ENCODE measurements around the gene TNFRSF14.

Gene TNFRSF14

GRCh38 chr1:2558420-2558819 is 2.2 kb downstream of the TNFRSF14 start:
- Histone ChIP-seq H3K4me1 (ENCODE audit: insufficient read depth, low read length) (no peaks in the 10 kb centered on the region), H3K27ac (ENCODE audit: low read length) (no peak overlapping the region), H3K27me3 (ENCODE audit: insufficient read depth, low read length) (no peaks in the 10 kb centered on the region), H3K36me3 (ENCODE audit: insufficient read depth, low read depth, low read length) (no peaks in the 10 kb centered on the region), H3K9ac (ENCODE audit: low read depth, low read length) (no peak overlapping the region), H3K9me3 (ENCODE audit: insufficient read depth, low read depth, low read length) (no peaks in the 10 kb centered on the region), H3K4me3 (ENCODE audit: low read length) (no peak overlapping the region)

GRCh38 chr1:2558861-2559260 is 2.7 kb downstream of the TNFRSF14 start:
- H3K9me3 ChIP-seq (ENCODE audit: insufficient read depth, low read depth, low read length), result no peaks in the 10 kb centered on the region
- H3K27ac ChIP-seq (ENCODE audit: low read length), result no peak overlapping the region
- H3K27me3 ChIP-seq (ENCODE audit: insufficient read depth, low read length), result no peaks in the 10 kb centered on the region
- H3K4me3 ChIP-seq (ENCODE audit: low read length), result no peak overlapping the region
- H3K4me1 ChIP-seq (ENCODE audit: insufficient read depth, low read length), result no peaks in the 10 kb centered on the region
- no peak overlapping the region for H3K9ac ChIP-seq (ENCODE audit: low read depth, low read length)
- H3K36me3 ChIP-seq (ENCODE audit: insufficient read depth, low read depth, low read length), result no peaks in the 10 kb centered on the region

- Histone ChIP-seq H3K27ac (ENCODE audit: low read length) (no peak overlapping the region), H3K9ac (ENCODE audit: low read depth, low read length) (no peak overlapping the region), H3K4me1 (ENCODE audit: insufficient read depth, low read length) (no peaks in the 10 kb centered on the region), H3K4me3 (ENCODE audit: low read length) (no peak overlapping the region), H3K9me3 (ENCODE audit: insufficient read depth, low read depth, low read length) (no peaks in the 10 kb centered on the region), H3K27me3 (ENCODE audit: insufficient read depth, low read length) (no peaks in the 10 kb centered on the region), H3K36me3 (ENCODE audit: insufficient read depth, low read depth, low read length) (no peaks in the 10 kb centered on the region)
Observed at GRCh38 chr1:2559509-2560298, 3.5 kb downstream of the TNFRSF14 start.

- H3K9me3 ChIP-seq (ENCODE audit: insufficient read depth, low read depth, low read length), result no peaks in the 10 kb centered on the region
- H3K27me3 ChIP-seq (ENCODE audit: insufficient read depth, low read length), result no peaks in the 10 kb centered on the region
- H3K36me3 ChIP-seq (ENCODE audit: insufficient read depth, low read depth, low read length), result no peaks in the 10 kb centered on the region
- H3K4me3 ChIP-seq (ENCODE audit: low read length), result no peak overlapping the region
- no peak overlapping the region for H3K27ac ChIP-seq (ENCODE audit: low read length)
- H3K9ac ChIP-seq (ENCODE audit: low read depth, low read length), result no peak overlapping the region
- H3K4me1 ChIP-seq (ENCODE audit: insufficient read depth, low read length), result no peaks in the 10 kb centered on the region
Observed at GRCh38 chr1:2560299-2561073, 4.3 kb downstream of the TNFRSF14 start.

GRCh38 chr1:2561446-2561845 is 5.3 kb downstream of the TNFRSF14 start:
- no peaks in the 10 kb centered on the region for H3K9me3 ChIP-seq (ENCODE audit: insufficient read depth, low read depth, low read length)
- H3K27ac ChIP-seq (ENCODE audit: low read length), result no peak overlapping the region
- H3K36me3 ChIP-seq (ENCODE audit: insufficient read depth, low read depth, low read length), result no peaks in the 10 kb centered on the region
- H3K9ac ChIP-seq (ENCODE audit: low read depth, low read length), result no peak overlapping the region
- no peaks in the 10 kb centered on the region for H3K27me3 ChIP-seq (ENCODE audit: insufficient read depth, low read length)
- no peaks in the 10 kb centered on the region for H3K4me1 ChIP-seq (ENCODE audit: insufficient read depth, low read length)
- H3K4me3 ChIP-seq (ENCODE audit: low read length), result no peak overlapping the region

- no peaks in the 10 kb centered on the region for H3K27me3 ChIP-seq (ENCODE audit: insufficient read depth, low read length)
- no peak overlapping the region for H3K9ac ChIP-seq (ENCODE audit: low read depth, low read length)
Observed at GRCh38 chr1:2561898-2562895, 6.0 kb downstream of the TNFRSF14 start.

GRCh38 chr1:2563205-2563604 is 7.0 kb downstream of the TNFRSF14 start:
- no peaks in the 10 kb centered on the region for H3K36me3 ChIP-seq (ENCODE audit: insufficient read depth, low read depth, low read length)
- no peaks in the 10 kb centered on the region for H3K9me3 ChIP-seq (ENCODE audit: insufficient read depth, low read depth, low read length)
- no peak overlapping the region for H3K27ac ChIP-seq (ENCODE audit: low read length)
- no peak overlapping the region for H3K9ac ChIP-seq (ENCODE audit: low read depth, low read length)
- H3K4me3 ChIP-seq (ENCODE audit: low read length), result no peak overlapping the region
- H3K27me3 ChIP-seq (ENCODE audit: insufficient read depth, low read length), result no peaks in the 10 kb centered on the region
- no peaks in the 10 kb centered on the region for H3K4me1 ChIP-seq (ENCODE audit: insufficient read depth, low read length)

More at GRCh38 chr1:2561898-2562895, 6.0 kb downstream of the TNFRSF14 start:
- H3K4me1 ChIP-seq (ENCODE audit: insufficient read depth, low read length), result no peaks in the 10 kb centered on the region
- no peaks in the 10 kb centered on the region for H3K36me3 ChIP-seq (ENCODE audit: insufficient read depth, low read depth, low read length)
- H3K4me3 ChIP-seq (ENCODE audit: low read length), result no peak overlapping the region
- no peaks in the 10 kb centered on the region for H3K9me3 ChIP-seq (ENCODE audit: insufficient read depth, low read depth, low read length)
- H3K27ac ChIP-seq (ENCODE audit: low read length), result no peak overlapping the region

- Histone ChIP-seq H3K36me3 (ENCODE audit: insufficient read depth, low read depth, low read length) (no peaks in the 10 kb centered on the region), H3K4me1 (ENCODE audit: insufficient read depth, low read length) (no peaks in the 10 kb centered on the region), H3K27ac (ENCODE audit: low read length) (no peak overlapping the region), H3K4me3 (ENCODE audit: low read length) (no peak overlapping the region), H3K9me3 (ENCODE audit: insufficient read depth, low read depth, low read length) (no peaks in the 10 kb centered on the region), H3K27me3 (ENCODE audit: insufficient read depth, low read length) (no peaks in the 10 kb centered on the region), H3K9ac (ENCODE audit: low read depth, low read length) (no peak overlapping the region)
Observed at GRCh38 chr1:2564006-2564814, 8.0 kb downstream of the TNFRSF14 start.

- Histone ChIP-seq H3K4me3 (ENCODE audit: low read length) (no peak overlapping the region), H3K9ac (ENCODE audit: low read depth, low read length) (no peak overlapping the region), H3K36me3 (ENCODE audit: insufficient read depth, low read depth, low read length) (no peaks in the 10 kb centered on the region), H3K4me1 (ENCODE audit: insufficient read depth, low read length) (no peaks in the 10 kb centered on the region), H3K27ac (ENCODE audit: low read length) (no peak overlapping the region), H3K9me3 (ENCODE audit: insufficient read depth, low read depth, low read length) (no peaks in the 10 kb centered on the region), H3K27me3 (ENCODE audit: insufficient read depth, low read length) (no peaks in the 10 kb centered on the region)
Observed at GRCh38 chr1:2564815-2565374, 8.7 kb downstream of the TNFRSF14 start.

GRCh38 chr1:2566101-2567045 is 10.2 kb downstream of the TNFRSF14 start:
- H3K27ac ChIP-seq (ENCODE audit: low read length), result no peak overlapping the region
- H3K4me1 ChIP-seq (ENCODE audit: insufficient read depth, low read length), result no peaks in the 10 kb centered on the region
- H3K36me3 ChIP-seq (ENCODE audit: insufficient read depth, low read depth, low read length), result no peaks in the 10 kb centered on the region
- no peak overlapping the region for H3K4me3 ChIP-seq (ENCODE audit: low read length)
- H3K27me3 ChIP-seq (ENCODE audit: insufficient read depth, low read length), result no peaks in the 10 kb centered on the region
- H3K9ac ChIP-seq (ENCODE audit: low read depth, low read length), result no peak overlapping the region
- H3K9me3 ChIP-seq (ENCODE audit: insufficient read depth, low read depth, low read length), result no peaks in the 10 kb centered on the region
